ENCODE data around the gene ZNHIT2.

Gene ZNHIT2

DNA sequence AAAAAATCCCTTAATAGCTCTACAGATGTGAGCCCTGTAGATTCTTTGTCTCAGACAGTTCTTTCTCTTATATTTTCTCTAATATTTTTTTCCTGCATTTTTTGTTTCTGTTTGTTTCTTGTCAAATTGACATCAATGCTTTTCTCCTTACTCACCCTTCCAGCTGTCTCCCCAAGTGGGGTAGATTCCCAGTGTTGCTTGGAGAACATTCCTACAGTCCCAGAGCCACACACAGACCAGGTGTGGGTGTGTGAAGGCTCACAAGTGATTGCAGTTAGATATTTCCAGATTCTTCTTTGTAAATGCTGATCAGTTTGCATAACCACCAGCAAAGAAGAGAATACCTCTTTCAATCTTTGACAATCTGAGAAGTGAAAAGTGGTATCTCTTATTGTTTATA lies 14.0 kb downstream of the ZNHIT2 start:
- DNase-seq (ENCODE audit: low spot score) = no peak

DNA sequence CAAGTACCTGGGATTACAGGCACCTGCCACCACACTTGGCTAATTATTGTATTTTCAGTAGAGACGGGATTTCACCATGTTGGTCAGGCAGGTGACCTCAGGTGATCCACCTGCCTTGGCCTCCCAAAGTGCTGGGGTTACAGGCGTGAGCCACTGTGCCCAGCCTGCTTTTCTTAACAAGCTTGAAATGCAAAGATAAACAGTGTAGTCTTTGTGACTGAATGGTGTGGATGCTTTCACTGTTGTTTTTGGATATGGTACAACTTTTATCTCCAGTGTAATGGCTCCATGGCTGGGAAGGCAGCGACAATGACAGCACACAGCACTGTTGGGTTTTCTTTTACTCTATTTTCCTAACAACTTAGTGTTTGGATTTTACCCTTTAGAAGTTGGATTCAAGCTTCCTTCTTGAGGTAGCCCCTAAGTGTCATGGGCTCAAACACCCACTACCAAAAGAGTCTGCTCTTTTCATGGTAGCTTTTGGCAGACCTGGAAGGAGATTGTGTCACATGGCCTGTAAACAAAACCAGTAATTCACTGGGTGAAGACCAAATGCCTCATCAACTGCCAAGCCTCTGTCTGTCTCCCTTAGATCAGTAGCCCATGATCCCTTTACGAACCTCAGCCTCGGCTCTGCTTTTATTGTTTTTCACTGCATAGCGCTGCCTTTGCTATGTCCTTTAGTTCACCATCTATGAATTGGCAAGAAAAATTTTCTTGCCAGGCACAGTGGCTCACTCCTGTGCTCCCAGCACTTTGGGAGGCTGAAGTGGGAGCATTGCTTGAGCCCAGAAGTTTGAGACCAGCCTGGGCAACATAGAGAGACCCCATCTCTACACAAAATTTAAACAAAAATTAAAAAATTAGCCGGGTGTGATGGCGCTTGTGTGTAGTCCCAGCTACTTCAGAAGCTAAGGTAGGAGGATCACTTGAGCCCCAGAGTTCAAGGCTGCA lies 15.1 kb downstream of the ZNHIT2 start:
- no peak for DNase-seq (ENCODE audit: low spot score)

DNA sequence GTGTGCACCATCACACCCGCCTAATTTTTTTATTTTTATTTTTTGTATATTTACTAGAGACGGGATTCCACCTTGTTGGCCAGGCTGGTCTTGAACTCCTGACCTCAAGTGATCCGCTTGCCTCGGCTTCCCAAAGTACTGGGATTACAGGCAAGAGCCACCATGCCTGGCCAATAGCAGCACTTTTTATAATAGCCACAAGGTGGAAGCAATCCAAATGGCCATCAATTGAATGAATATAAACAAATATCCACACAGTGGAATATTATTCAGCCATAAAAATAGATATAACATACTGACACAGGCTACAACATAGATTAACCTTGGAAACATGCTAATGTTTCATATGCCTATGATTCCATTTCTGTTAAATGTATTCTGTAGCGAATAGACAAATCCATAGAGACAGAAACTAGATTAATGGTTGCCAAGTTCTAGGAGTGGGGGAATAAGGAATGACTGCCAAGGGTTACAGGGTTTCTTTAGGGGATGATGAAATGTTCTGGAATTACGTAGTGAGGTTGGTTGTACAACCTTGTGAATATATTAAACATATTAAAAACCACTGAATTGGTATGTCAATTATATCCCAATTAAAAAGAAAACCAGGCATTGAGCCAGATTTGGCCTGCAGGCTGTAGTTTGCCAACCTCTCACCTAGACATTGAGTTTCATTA lies 16.7 kb downstream of the ZNHIT2 start:
- no peak for DNase-seq (ENCODE audit: low spot score)

- DNase-seq (ENCODE audit: low spot score) = no peak
Measured at GRCh38 chr11:65096926-65097325, 20.6 kb downstream of the ZNHIT2 start.

- DNase-seq (ENCODE audit: low spot score) = peak; percentile 90
Measured at GRCh38 chr11:65095974-65096806, 21.3 kb downstream of the ZNHIT2 start, which contains the start of gene VPS51. VPS51 (plus strand) TSS chr11:65096214; CDS start chr11:65096251, 37 bp downstream.

DNA sequence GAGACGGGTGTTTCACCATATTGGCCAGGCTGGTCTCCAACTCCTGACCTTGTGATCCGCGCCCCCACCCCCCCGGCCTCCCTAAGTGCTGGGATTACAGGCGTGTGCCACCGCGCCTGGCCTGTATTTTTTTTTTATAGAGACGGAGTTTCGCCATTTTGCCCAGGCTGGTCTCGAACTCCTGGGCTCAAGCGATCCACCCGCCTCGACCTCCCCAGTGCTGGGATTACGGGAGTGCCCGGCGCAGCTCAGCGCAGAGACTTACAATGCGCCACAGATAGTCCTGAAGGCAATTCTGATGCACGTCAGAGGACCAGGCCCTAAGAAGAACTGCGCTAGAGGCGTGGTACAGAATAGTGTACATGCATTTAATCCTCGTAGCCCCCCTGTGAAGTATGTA lies 22.1 kb downstream of the ZNHIT2 start:
- no peak for DNase-seq (ENCODE audit: low spot score)

- DNase-seq (ENCODE audit: low spot score) = no peak
Measured at GRCh38 chr11:65090628-65091027, 26.9 kb downstream of the ZNHIT2 start.

DNA sequence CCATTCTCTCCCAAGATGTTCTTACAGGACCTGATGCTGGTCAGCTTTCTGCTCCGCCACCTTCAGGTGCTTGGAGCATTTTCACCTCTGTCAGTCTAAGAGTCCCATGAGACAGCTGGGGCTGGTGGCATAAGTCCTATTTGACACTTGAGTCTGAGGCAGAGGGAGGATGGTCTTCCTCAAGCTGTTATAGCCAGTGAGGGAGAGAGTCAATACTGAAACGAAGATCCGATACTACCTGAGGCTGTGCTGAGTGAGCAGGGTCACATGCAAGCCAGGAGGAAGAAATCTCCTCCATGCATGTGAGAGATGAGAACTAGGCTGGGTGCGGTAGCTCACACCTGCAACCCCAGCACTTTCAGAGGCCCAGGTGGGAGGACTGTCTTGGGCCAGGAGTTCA lies 27.9 kb downstream of the ZNHIT2 start:
- no peak for DNase-seq (ENCODE audit: low spot score)

DNA sequence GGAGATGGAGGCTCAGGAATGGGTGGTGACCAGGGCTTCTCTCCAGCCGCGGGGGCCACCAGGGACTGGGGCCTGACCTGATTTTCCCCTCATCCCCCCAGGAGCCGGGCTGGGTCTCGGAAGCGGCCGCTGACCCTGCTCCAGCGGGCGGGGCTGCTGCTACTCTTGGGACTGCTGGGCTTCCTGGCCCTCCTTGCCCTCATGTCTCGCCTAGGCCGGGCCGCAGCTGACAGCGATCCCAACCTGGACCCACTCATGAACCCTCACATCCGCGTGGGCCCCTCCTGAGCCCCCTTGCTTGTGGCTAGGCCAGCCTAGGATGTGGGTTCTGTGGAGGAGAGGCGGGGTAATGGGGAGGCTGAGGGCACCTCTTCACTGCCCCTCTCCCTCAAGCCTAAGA lies 29.7 kb downstream of the ZNHIT2 start:
- no peak for DNase-seq (ENCODE audit: low spot score)

DNA sequence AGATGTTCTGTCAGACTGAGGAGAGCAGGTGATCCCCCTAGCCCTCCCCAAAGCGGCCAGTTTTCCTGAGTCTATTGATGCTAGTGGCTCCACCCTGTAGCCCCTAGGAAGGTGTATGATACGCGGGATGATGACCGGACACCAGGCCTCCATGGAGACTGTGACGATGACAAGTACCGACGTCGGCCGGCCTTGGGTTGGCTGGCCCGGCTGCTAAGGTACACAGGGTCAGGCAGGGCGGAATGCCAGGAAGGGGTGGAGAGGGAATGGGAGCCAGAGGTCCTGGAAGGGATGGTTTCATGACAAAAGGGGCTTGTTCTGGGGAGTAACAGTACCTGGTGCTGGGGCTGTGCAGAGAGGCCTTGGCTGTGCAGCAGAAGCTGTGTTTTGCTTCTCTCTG lies 30.3 kb downstream of the ZNHIT2 start:
- no peak for DNase-seq (ENCODE audit: low spot score)

DNA sequence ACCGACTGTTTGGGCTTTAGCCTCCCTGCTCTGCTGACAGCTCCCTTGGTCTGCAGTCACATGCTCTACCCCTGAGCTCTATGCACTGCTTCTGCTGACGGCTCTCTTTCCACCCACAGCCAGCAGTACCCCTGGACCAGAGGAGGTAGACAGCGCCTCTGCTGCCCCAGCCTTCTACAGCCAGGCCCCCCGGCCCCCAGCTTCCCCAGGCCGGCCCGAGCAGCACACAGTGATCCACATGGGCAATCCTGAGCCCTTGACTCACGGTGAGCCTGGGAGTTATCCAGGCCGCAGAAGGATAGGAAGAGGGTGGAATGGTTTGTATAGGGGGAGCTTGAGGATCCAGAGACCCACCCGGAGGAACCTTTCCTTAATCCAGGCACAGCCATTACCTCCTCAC lies 30.7 kb downstream of the ZNHIT2 start:
- no peak for DNase-seq (ENCODE audit: low spot score)

- no peak for DNase-seq (ENCODE audit: low spot score)
Measured at GRCh38 chr11:65085446-65085845, 32.1 kb downstream of the ZNHIT2 start.

GRCh38 chr11:65084598-65085375 lies 32.7 kb downstream of the ZNHIT2 start:
- DNase-seq (ENCODE audit: low spot score) = no peak

DNA sequence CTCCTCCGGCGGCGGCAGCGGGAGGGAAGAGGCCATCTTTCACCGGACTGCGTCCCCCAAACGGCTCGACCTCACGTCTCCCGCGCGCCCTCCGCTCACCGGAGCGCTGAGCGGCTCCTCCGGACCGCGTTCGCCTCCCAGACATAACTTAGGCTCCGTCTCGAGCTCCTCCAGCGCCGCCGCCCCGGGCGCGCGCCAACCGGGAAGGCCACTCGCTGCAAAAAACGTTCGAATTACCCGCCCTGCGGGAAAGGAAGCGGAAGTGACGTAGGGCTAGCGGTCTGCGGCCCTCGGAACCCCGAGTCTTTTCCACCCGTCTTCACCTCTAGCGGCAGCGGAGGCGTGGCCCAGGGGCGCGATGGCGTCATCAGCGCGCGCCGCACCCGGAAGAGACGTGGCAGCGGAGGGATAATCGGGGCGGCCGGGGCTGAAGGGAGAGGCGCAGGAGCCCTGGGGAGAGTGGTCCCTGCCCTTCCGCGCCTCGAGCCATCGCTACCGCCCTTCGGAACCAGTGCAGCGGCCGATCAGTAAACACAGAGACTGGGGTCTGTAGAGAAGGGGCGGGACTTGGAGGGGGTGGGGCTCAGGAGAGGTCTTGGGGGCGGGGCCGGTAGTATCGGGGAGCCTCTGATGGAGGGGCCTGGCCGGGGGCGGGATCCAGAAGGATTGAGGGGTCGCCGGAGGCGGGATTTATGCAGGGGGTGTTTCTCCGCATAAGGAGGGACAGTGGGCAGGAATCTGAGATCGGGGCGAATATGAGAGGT lies 33.5 kb downstream of the ZNHIT2 start, which contains the start of the genes CDCA5 and ZFPL1:
TSS of gene CDCA5 (minus strand) at position 207 of the 764 bp plus-strand sequence. CDS start at position 145, 62 bp downstream.
TSS of gene ZFPL1 (plus strand) at position 389 of the 764 bp plus-strand sequence. CDS start 477 bp downstream, outside the sequence.
- DNase-seq (ENCODE audit: low spot score) = peak; percentile 97

DNA sequence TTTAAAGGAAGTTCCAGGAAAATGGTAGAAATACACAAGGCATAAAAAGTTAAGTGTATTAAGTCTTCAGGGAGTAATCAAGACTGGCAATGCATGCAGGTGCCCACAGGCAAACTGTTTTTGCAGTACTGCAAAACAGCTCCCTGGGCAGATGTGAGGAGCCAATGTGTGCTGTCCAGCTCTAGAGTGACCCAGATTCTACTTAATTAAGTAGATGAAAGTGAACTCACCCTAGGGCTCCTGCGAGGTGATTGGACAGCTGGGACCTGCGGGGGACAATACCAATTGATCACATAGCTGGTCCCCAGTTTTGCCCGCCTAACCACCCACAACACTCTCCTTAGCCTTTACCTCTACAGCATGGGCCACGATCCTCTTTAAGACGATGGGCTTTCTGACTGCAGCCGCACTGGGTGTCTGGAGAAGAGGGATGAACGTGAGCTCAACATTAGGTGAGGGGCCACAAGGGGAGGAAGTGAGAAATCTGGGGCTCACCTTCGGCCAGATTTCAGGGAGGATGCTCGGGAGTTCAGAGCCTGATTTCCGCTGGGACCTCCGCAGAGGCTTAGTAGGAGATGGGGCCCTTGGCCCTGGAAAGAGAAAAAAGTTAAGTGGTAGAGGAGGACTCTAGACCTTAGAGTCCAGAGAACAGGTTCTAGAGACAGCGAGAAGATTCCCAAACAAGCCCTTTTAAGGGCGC lies 34.2 kb downstream of the ZNHIT2 start:
- DNase-seq (ENCODE audit: low spot score) = no peak

GRCh38 chr11:65078786-65079342 lies 38.6 kb downstream of the ZNHIT2 start:
- no peak for DNase-seq (ENCODE audit: low spot score)

GRCh38 chr11:65078151-65078550 lies 39.4 kb downstream of the ZNHIT2 start:
- DNase-seq (ENCODE audit: low spot score) = no peak

DNA sequence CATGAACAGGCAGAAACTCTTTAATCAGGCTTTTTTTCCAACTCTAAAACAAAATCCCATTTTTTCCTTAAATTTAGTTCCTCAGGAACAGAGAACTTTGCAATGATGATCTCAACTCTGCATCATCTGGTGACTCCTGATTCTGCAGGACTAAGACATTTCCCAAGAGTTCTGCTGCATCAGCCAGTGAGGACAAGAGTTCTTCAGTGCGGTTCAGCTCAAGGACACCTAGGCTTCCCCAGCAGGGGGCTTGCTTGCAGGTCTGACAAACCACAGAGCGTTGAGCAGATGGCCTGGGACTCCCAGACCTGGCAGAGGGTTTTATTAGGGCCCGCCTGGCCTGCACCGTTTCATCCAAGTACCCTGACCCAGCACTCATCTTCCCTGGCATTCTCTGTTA lies 40.0 kb downstream of the ZNHIT2 start:
- DNase-seq (ENCODE audit: low spot score) = no peak

GRCh38 chr11:65072631-65072966 lies 44.9 kb downstream of the ZNHIT2 start:
- no peak for DNase-seq (ENCODE audit: low spot score)

Data from left forelimb (tissue), 1 donor.